SHP77 (cell line): ENCODE results near the gene NAA25.
"Not testable (repeated sequence)": the region's sequence is repeated elsewhere in the genome, so short reads cannot be mapped to it uniquely, and the experiment has no call there.

Source experiments
- DNase-seq, 2 experiments: peaks; one replicate each; lab custom pipeline; 2025; lab: John Stamatoyannopoulos, UW

NAA25 gene

DNA sequence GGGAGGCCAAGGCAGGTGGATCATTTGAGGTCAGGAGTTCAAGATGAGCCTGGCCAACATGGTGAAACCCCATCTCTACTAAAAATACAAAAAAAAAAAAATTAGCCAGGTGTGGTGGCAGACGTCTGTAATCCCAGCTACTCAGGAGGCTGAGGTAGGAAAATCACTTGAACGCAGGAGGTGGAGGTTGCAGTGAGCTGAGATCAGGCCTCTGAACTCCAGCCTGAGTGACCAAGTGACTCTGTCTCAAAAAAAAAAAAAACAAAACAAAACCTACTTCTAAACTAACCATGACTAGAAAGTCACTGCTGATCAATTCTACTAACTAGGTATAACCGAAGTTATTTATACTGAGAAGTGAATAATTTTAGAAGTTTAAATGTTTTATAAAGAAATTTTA is 99.0 kb downstream of the NAA25 start:
- not testable (repeated sequence) for DNase-seq

DNA sequence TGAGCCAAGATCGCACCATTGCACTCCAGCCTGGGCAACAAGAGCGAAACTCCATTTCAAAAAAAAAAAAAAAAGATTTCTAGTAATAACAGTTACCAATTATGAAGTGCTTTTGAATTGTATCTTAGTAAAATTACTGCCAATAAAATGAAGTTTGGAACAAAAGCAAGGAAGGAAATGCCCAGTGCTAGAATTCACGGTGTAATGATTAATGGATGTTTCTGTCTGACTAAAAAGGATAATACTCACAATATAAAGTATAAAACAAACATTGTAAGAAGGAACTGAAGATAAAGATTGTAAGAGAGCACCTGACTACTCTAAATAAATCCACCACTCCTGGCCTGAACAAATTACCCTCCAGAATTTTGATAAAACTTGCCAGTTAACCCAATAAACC is 99.7 kb downstream of the NAA25 start:
- no peak for DNase-seq

DNA sequence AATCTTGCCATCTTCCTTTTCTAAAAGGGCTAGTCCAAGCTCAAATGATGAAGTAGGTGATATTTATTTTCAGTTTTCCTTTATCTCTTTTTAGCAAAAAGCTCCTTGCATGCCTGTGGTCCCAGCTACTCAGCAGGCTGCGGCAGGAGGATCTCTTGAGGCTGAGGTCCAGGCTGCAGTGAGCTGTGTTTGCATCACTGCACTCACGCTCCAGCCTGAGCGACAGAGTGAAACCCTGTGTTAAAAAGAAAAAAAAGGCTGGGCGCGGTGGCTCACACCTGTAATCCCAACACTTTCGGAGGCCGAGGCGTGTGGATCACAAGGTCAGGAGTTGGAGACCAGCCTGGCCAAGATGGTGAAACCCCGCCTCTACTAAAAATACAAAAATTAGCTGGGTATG is 100.6 kb downstream of the NAA25 start:
- no peak for DNase-seq

DNA sequence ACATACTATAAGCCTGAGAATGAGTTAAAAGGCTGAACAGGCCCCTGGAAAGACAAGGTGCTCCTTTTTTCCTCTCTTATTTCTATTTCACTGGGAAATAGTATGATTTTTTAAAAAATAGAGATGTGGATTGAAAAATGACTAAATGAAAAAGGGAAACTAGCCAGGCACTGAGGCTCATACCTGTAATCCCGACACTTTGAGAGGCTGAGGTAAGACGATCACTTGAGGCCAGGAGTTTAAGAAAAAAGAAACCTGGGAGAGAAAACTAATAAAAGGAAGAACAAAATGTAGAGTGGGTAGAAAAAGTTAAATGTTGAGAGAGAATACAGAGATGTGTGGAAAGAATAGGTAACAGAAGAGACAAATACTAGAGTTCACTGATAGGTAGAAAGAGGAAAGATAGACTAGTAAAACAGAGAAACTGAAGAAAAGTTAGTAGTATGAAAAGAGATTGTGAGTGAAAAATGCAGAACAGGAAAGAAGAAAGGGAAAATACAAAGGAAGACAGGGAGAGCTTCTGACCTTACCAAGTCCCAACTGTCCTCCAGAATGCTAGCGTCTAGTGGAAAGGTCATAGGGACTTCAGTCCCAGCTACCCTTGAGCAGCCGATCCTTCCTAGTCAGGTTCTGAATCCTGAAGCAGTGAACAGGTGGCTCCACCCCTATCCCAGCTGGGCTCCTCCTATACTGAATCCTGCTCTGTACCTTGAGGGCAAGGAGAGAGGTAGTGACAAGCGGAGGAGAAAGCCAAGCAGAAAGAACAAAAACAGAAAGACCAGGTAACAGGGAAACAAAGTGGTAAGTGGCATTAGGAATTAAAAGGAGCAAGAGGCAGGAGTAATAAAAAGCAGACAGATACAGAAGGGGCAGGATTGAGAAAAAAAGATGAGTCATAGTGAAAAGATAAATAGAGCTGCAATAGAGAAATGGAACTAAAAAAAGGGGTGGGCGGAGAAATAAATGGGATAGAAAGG is 102.9 kb downstream of the NAA25 start:
- DNase-seq = peak in 1 of 2 experiments; percentile 30

DNA sequence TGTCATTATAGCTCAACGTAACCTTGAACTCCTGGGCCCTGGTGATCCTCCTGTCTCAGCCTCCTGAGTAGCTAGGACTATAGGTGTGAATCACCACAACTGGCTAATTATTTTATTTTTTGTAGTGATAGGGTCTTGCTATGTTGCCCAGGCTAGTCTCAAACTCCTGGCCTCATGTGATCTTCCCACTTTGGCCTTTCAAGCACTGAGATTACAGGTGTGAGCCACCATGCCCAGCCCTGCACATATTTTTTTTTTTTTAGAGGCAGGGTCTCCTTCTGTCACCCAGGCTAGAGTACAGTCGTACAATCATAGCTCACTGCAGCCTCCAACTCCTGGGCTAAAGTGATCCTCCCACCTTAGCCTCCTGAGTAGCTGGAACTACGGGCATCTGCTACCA is 104.5 kb downstream of the NAA25 start:
- DNase-seq = no peak

DNA sequence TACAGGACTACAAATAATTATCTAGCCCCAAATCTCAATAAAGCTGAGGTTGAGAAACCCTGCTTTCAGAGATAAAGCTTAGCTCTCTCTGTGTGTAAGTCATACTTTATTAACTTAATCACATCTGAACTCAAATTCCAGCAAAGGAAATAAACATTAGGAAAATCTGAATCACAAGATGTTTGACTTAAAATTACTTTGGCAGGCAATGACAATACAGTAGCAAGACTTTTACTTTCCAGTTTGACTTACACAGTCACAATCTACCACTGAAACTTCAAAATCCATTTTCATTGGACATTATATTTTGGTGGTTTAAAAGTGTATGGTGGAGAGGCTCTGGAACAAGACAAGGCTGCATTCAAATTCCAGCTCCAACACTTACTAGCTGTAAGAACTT is 107.0 kb downstream of the NAA25 start:
- no peak for DNase-seq

DNA sequence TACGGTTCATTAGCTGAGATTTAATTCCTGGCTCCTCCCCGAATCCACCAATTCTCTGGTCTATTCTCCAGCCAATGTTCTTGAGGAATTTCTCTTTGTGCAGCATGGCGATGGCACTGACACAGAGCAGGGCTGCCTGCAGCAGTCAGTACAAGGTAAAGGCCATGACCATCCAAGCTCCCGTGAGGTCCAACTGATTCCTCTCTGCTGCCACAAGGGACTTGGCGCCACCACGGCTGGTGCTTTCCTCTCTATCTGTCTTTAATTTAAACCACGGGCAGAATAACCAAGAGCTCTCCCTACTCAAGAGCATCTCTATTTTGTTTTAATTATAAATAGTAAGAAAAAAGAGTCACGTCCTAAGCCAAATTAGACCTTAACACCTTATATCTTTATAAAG is 107.8 kb downstream of the NAA25 start:
- DNase-seq = no peak

DNA sequence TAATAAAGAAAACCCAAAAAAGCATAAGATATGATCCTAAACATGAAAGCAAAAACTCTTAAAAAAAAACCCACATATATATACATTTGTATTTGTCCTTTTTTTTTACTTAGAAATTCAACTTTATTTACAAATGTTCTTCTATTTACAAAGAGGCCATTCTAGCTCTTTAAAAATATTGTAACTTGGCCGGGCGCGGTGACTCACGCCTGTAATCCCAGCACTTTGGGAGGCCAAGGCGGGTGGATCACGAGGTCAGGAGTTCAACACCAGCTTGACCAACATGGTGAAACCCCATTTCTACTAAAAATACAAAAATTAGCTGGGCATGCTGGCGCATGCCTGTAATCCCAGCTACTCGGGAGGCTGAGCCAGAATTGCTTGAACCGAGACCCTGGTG is 109.5 kb downstream of the NAA25 start:
- DNase-seq = not testable (repeated sequence)

DNA sequence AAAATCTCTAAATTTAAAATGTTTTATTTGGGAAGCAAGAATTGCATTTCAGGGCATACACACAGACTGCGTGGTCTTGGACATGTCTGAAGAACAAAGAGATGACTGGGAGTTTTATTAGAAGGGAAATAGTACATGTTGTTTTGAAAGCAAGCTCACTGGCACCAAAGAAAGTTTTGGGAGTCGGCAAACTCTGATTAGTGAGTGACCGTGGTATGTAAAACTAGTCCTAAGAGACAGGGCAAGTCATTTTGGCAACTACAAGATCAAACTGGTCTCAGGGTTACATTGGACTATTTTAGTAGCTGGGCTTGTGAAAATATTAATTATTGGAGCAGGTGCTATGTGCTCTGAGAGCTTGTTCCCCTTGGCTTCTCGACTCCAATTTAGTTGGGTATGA is 110.6 kb downstream of the NAA25 start:
- no peak for DNase-seq

DNA sequence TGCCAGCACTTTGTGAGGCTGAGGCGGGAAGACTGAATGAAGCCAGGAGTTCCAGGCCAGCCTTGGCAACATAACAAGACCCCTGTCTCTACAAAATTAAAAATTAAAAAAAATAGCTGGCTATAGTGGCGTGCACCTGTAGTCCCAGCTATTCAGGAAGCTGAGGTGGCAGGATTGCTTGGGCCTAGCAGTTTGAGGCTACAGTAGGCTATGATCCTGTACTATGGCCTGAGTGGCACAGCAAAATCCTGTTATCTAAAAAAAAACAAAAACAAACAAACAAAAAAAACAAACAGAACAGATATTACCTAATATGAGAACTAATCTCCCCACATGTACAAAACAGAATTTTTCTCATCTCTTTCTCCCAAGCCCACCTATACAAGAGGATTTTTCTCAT is 111.3 kb downstream of the NAA25 start:
- DNase-seq = no peak

DNA sequence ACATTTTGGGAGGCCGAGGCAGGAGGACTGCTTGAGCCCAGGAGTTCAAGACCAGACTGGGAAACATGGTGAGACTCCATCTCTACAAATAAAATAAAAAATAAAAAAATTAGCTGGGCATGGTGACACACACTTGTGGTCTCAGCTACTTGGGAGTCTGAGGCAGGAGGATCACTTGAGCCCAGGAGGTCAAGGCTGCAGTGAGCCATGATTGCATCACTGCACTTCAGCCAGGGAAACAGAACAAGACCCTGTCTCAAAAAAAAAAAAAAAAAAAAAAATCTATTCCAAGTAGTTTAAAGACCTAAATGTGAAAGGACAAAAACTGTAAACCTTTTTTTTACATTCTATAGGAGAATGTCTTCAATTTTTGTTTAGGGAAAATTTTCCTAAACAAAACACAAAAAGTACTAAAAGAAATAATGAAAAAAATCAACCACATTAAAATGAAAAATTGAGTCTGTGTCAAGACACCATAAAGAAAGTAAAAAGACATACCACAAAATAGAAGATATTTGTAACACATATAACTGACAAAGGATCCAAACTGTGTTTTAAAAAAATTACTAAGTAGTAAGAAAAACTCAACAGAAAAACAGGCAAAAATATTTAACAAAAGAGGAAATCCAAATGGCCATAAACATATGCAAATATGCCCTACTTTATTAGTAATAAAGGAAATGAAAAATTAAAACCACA is 112.7 kb downstream of the NAA25 start:
- no peak for DNase-seq

DNA sequence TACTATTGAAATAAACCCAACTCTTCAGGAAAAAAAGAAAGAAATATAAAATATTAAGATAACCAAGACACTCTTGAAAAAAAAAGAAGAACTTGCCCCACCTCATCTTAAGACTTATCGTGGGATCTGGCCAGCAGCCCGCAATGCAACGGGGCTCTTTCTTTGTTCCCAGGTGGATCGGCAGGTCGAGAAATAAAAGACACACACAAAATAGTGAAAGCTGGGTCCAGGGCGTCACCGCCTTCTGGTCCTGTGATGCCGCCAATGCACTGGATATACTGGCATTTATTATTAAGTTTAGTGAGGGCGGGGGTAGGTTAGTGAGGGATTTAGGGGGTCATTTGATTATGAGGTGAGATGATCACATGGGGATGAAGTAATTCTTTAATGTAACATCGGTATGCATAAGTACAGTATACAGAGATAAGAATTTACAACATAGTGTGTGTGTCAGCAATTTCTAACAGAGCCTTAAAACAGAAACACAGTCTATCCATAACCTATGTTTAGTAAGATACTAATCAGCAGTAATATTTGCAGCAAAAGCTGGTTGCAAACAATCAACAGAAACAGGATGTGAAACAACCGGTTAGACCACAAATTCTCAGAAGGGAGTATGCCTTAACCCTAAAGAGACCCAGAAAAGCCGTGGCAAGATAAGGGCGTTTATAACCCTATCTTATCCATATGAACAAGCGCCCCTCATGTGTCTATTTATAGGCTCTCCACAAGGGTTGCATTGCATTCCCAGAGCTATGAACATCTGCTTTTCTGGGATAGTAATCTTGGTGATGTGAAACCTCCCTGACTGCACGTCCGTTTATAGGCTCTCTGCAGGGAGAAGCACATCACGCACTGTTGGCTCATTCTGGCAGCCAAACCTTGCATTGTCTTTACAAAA is 114.1 kb downstream of the NAA25 start:
- DNase-seq = not testable (repeated sequence)

DNA sequence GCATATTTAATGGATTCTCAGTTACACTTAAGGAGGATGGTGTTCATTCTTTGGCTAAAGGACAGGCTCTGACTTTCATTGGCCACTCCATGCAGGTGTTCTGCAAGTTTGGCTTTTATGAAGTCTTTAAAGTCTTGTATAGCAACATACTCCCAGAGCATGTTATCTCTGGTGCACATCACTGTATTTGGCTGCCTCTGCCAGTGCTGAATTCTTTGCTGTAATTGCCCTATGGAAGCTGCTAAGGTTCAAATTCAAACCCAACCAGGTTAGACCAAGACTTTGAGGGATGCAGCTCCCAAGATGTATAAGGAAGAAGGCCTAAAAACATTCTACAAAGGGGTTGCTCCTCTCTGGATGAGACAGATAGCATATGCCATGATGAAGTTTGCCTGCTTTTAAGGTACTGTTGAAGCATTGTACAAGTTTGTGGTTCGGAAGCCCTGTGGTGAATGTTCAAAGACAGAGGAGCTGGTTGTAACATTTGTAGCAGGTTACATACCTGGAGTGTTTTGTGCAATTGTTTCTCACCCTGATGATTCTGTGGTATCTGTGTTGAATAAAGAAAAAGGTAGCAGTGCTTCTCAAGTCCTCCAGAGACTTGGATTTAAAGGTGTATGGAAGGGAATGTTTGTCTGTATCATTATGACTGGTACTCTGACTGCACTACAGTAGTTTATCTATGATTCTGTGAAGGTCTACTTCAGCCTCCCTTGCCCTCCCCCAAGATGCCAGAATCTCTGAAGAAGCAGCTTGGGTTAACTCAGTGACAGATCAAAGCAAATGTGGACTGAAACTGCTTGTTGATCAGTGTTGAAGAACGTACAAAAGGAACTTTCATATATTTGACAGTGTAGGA is 115.1 kb downstream of the NAA25 start:
- no peak for DNase-seq

DNA sequence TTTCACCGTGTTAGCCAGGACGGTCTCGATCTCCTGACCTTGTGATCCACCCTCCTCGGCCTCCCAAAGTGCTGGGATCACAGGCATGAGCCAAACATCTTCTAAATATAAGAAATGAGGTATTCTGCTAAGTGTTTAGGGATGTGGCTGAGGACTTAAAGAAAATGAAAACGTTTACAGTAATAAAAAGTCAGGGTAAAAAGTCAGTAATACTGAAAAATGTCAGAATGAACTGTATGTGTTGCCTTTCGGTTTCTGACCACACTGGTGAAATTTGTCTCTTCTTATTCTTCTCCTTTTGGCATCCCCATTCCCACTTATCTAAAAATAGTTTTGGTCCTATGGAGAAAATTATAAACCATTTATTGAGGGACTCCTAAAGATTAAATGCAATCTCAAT is 116.1 kb downstream of the NAA25 start:
- no peak for DNase-seq

DNA sequence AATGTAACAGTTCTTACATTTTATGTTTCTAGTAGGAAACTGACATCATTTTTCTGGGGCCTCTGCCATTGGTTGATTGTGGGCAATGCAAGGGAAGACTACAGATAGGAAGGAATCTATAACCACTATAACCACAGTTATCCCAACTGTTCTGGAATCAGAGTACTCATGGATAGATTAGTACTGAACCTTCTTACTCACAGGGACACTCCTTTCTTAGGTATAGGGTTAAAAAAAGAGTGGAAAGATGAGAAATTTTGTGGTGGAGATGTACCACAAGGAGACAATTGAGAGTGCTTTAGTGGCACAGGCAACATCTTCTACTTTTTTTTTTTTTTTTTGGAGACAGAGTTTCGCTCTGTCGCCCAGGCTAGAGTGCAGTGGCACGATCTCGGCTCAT is 116.6 kb downstream of the NAA25 start:
- no peak for DNase-seq

DNA sequence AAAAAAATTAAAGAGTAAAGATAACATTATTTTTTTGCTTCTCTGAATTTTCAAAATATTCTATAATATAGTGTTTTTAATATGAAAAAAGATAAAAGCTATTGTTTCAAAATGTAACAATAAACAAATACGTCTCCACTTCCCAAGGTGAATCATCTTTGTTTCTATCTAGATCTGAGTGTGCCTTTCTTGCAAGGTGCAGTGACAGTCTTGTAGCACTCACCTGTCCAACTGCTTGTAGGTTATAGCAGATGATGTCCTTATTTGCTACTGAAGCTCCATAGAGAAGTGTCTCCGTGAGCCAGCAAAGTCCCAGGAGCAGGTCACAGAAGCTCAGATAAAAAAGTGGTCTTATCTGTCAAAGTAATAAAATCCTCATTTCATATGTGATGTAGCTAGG is 117.0 kb downstream of the NAA25 start:
- DNase-seq = no peak

DNA sequence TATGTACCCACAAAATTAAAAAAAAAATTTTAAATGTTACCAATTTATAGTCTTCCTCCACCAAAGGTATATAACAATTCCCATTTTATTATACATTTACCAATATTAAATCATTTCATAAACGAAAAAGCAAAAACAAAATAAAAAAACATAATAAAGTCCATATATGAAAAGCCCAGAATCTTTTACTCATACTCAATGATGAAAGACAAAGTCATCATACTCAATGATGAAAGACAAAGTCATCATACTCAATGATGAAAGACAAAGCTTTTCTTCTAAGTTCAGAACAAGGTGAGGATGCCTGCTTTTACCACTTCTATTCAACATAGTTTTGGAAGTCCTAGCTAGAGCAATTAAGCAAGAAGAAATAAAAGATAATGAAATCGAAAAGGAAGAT is 123.8 kb downstream of the NAA25 start:
- no peak for DNase-seq

DNA sequence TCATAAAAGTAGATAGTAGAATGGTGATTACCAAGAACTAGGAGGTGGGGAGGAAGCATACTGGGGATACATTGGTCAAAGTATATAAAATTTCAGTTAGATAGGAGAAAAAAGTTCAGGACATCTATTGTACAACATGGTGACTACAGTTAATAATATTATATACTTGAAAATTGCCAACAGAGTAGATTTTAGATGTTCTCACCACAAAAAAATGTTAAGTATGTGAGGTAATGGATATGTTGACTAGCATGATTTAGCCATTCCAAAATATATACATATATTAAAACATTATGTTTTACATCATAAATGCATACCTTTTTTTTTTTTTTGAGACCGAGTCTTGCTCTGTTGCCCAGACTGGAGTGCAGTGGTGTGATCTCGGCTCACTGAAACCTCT is 126.6 kb downstream of the NAA25 start:
- DNase-seq = no peak

DNA sequence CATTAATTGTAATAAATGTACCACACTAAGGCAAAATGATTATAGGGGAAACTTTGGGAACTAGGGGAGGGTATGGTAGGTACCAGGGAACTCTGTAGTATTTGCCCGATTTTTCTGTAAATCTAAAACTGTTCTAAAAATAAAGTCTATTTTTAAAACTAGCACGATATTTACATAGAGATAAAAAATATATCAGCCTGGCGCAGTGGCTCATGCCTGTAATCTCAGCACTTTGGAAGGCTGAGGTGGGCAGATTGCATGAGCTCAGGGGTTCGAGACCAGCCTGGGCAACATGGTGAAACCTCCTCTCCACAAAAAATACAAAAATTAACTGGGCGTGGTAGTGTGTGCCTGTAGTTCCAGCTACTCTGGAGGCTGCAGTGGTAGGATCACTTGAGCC is 128.0 kb downstream of the NAA25 start:
- DNase-seq = no peak

DNA sequence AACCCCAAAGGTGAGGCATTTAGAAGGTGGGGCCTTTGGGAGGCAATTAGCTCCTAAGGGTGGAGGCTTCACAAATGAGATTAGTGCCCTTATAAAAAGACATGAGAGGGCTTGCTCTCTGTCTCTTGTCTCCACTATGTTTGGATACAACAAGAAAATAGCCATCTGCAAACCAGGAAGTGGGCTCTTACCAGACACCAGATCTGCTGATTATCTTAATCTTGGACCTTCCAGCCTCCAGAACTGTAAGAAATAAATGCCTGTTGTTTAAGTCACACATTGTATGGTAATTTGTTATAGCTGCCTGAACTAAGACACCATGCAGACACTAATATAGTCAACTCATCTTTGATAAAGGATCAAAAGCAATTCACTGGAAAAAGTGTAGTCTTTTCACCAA is 130.0 kb downstream of the NAA25 start:
- DNase-seq = no peak

DNA sequence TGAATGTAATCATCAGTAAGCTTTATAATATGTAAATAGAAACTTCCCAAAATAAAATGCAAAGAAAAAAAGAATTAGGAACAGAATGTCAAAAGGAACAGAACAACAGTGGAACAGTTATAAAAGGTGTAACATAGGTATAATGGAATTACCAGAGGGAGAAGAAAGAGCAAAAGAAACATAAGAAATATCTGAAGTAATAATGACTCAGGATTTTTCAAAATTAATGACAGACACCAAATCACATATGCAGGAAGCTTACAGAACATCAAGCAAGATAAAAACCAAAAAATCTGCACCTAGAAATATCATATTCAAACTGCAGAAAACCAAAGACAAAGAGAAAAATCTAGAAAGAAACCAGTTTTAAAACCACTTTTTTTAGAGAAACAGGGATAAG is 131.7 kb downstream of the NAA25 start:
- no peak for DNase-seq
